ENCODE results near the gene GARS1.
"Not testable (repeated sequence)": the region's sequence is repeated elsewhere in the genome, so short reads cannot be mapped to it uniquely, and the experiment has no call there.

GARS1 gene

DNA sequence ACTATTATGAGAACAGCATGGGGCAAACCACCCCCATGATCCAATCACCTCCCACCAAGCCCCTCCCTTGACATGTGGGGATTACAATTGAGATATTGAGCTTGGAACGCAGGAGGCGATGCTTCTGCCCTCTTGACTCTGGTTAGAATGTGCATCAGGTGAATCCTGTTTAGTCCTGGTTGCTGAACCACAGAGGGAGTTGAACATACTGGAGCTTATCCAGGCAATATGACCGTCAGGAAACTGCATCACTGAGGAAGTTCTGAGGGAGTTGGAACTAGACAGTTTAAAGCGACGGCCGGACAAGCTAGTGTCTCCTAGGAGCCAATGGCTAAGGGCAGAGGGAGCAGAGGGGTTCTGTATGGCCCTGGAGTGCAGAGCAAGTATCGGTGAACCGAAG is 31.8 kb upstream of the GARS1 start:
- Histone ChIP-seq H3K36me3 (peaks cover 11 to 63% (median 15%) of the 10 kb centered on the region in 3 donors), H3K27me3 (no peaks in the 10 kb centered on the region), H3K4me1 (peaks cover 0 to 6% (median 1%) of the 10 kb centered on the region in 4 donors), H3K27ac (no peak overlapping the region), H3K4me3 (no peak overlapping the region), H3K9me3 (no peaks in the 10 kb centered on the region)
- DNase-seq, result no peak
- intact Hi-C loops (cut with DNase I; ENCODE audit: low total_unique reads), result loop anchor here (10.0 kb wide), 1 partner anchor 398 kb away; no protein-coding TSS in a partner anchor
- TF ChIP-seq, protein P1, sequence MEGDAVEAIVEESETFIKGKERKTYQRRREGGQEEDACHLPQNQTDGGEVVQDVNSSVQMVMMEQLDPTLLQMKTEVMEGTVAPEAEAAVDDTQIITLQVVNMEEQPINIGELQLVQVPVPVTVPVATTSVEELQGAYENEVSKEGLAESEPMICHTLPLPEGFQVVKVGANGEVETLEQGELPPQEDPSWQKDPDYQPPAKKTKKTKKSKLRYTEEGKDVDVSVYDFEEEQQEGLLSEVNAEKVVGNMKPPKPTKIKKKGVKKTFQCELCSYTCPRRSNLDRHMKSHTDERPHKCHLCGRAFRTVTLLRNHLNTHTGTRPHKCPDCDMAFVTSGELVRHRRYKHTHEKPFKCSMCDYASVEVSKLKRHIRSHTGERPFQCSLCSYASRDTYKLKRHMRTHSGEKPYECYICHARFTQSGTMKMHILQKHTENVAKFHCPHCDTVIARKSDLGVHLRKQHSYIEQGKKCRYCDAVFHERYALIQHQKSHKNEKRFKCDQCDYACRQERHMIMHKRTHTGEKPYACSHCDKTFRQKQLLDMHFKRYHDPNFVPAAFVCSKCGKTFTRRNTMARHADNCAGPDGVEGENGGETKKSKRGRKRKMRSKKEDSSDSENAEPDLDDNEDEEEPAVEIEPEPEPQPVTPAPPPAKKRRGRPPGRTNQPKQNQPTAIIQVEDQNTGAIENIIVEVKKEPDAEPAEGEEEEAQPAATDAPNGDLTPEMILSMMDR (IDR thresholded peaks at IDR 0.05), result no peak

DNA sequence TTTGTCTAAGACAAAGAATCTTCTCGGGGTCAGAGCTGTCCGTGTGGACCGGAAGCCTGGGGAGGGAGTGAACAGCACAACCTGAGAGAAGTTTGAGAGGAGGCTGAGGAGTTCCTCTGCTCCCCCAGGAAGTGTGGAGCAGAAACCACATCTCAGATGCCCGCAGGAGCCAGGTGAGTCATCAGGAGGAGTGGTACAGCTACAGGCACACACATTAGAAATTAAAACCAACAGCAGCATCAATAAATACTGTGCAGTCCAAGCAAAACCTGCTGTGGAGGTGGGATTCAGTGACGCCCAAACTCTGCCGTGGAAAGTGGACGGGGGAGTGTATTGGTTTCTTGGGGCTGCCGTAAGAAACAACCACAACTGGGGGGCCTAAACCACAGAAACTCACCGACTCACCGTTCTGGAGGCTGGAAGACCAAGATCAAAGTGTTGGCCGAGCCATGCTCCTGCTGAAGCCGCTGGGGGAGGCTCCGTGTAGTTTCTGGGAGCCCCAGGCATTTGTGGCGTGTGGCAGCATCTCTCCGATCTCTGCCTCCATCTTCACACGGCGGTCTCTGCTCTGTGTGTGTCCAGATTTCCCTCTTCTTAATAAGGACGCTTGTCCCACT is 31.2 kb upstream of the GARS1 start:
- peaks cover 11 to 69% (median 21%) of the 10 kb centered on the region in 3 donors for H3K36me3 ChIP-seq
- no peak overlapping the region for H3K4me3 ChIP-seq
- no peak for DNase-seq
- TF ChIP-seq, protein P1 (IDR thresholded peaks at IDR 0.05), result no peak
- no peaks in the 10 kb centered on the region for H3K9me3 ChIP-seq
- peaks cover 0 to 6% (median 1%) of the 10 kb centered on the region in 4 donors for H3K4me1 ChIP-seq
- no peaks in the 10 kb centered on the region for H3K27me3 ChIP-seq
- H3K27ac ChIP-seq, result no peak overlapping the region
- intact Hi-C loops (cut with DNase I; ENCODE audit: low total_unique reads), result loop anchor here (10.0 kb wide), 1 partner anchor 399 kb away; no protein-coding TSS in a partner anchor

DNA sequence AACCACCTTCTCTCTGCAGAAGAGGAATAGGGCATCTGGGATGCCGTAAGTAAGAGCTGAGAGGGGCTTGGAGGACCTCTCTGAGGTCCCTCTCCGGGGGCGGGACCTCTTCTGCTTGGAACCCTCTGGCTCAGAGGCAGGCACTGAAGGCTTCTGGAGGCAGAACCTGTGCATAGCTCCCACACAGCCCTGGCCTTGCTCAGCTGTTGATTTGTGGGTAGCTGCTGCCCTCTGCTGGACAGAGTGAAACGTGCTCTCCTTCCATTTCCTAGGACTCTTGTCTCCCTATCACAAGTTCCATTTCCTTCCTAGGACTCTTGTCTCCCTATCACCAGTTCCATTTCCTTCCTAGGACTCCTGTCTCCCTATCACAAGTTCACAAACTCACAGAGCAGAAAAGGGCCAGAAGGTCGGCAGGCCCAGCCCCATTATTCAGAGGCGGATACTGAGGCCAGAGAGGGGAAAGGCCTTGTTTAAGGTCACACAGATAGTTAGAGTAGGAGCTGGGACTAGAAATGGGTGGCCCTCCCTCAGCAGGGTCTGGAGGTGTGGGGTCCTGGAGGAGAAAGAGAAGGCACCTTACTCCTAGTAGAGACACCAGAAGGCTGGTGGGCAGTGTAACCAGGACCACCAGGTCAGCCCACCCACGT is 30.3 kb upstream of the GARS1 start:
- Histone ChIP-seq H3K4me1 (peaks cover 0 to 6% (median 1%) of the 10 kb centered on the region in 4 donors), H3K36me3 (peaks cover 11 to 66% (median 22%) of the 10 kb centered on the region in 3 donors), H3K9me3 (no peaks in the 10 kb centered on the region), H3K4me3 (no peak overlapping the region), H3K27me3 (no peaks in the 10 kb centered on the region), H3K27ac (no peak overlapping the region)
- intact Hi-C loops (cut with DNase I; ENCODE audit: low total_unique reads), result loop anchor here (10.0 kb wide), 1 partner anchor 400 kb away; no protein-coding TSS in a partner anchor
- TF ChIP-seq, protein P1 (IDR thresholded peaks at IDR 0.05), result peak; percentile 73 to 82
- DNase-seq, result peak; percentile 76 to 85

DNA sequence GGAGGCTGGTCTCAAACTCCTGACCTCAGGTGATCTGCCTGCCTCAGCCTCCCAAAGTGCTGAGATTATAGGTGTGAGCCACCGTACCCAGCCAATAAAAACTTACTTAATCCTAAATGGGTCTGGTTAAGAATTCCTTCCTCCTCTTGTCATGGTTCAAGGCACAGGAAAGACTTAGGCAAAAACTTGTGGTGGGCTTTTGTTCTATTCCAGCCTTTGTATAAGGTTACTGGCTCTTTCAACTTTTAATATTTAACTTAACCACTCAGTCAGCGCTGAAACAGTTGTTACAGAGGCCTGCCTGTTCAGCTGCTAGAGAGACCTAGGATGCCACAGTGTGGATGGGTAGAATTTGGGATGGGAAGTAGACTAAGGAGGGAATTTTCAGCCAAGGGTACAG is 28.1 kb upstream of the GARS1 start:
- no peaks in the 10 kb centered on the region for H3K27me3 ChIP-seq
- H3K9me3 ChIP-seq, result no peaks in the 10 kb centered on the region
- H3K36me3 ChIP-seq, result peaks cover 15 to 66% (median 27%) of the 10 kb centered on the region in 3 donors
- intact Hi-C loops (cut with DNase I; ENCODE audit: low total_unique reads), result loop anchor here (10.0 kb wide), 1 partner anchor 402 kb away; no protein-coding TSS in a partner anchor
- no peak overlapping the region for H3K4me3 ChIP-seq
- TF ChIP-seq, protein P1 (IDR thresholded peaks at IDR 0.05), result no peak
- no peak overlapping the region for H3K27ac ChIP-seq
- no peak for DNase-seq
- H3K4me1 ChIP-seq, result peaks cover 0 to 6% (median 0%) of the 10 kb centered on the region in 4 donors

DNA sequence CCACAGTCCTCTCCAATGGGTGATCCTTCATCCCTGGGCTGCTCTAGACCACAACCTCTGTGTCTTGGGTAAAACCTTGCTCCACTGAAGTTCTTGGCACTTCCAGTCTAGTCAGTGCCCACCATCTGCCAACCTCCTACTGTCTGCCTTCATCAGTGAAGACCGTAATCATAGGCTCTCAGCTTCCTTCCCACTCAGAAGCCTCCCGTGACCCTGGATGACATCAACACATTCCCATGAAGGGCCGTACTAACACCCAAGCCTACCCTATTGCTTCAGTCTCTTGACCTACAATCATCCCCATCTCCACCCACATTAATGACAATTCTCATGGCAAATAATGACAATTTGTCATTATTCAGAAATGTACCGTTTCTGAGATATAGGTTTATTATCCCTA is 27.6 kb upstream of the GARS1 start:
- no peak for DNase-seq
- intact Hi-C loops (cut with DNase I; ENCODE audit: low total_unique reads), result loop anchor here (10.0 kb wide), 1 partner anchor 402 kb away; no protein-coding TSS in a partner anchor
- no peak overlapping the region for H3K27ac ChIP-seq
- no peaks in the 10 kb centered on the region for H3K27me3 ChIP-seq
- no peak overlapping the region for H3K4me3 ChIP-seq
- H3K9me3 ChIP-seq, result no peaks in the 10 kb centered on the region
- H3K4me1 ChIP-seq, result peaks cover 0 to 6% (median 0%) of the 10 kb centered on the region in 4 donors
- H3K36me3 ChIP-seq, result peaks cover 12 to 63% (median 27%) of the 10 kb centered on the region in 3 donors
- TF ChIP-seq, protein P1 (IDR thresholded peaks at IDR 0.05), result no peak

DNA sequence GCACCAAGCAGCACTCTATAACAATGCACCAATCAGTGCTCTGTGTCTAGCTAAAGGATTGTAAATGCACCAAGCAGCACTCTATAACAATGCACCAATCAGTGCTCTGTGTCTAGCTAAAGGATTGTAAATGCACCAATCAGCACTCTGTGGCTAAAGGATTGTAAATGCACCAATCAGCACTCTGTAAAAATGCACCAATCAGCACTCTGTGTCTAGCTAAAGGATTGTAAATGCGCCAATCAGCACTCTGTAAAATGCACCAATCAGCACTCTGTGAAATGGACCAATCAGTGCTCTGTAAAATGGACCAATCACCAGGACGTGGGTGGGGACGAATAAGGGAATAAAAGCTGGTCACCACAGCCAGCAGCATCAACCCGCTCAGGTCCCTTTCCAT is 24.4 kb upstream of the GARS1 start:
- intact Hi-C loops (cut with DNase I; ENCODE audit: low total_unique reads); H3K9me3 ChIP-seq; H3K27me3 ChIP-seq; DNase-seq; H3K4me3 ChIP-seq; H3K4me1 ChIP-seq; H3K27ac ChIP-seq: not testable (repeated sequence)
- peaks cover 12 to 58% (median 44%) of the 10 kb centered on the region in 3 donors for H3K36me3 ChIP-seq

All from tibial artery (tissue), 4 donors.